Endodermal cell (in vitro differentiated cells): ENCODE data around the gene HSPA4L. TPM values are rescaled to one million over a fixed set of nuclear protein-coding genes. Genes with fewer than 3 reads are reported as not detected.

Experiments
- DNase-seq: peaks from one replicate; pipeline ENCODE4 v3.0.0-alpha.2; 2017
- H3K27ac ChIP-seq: 2 replicates; pipeline ENCODE4 v1.5.1; 2013; ENCODE audit warnings: mild to moderate bottlenecking, low read depth, low read length, moderate library complexity
- H3K27me3 ChIP-seq: 2 replicates; pipeline ENCODE4 v1.6.1; 2013; ENCODE audit warnings: mild to moderate bottlenecking, low read length, moderate library complexity; ENCODE audit not compliant: insufficient read depth, control insufficient read depth, poor library complexity, severe bottlenecking
- H3K36me3 ChIP-seq: 2 replicates; pipeline ENCODE4 v1.7.0; 2013; ENCODE audit warnings: mild to moderate bottlenecking, low read length, moderate library complexity; ENCODE audit not compliant: control insufficient read depth, insufficient read depth
- H3K4me1 ChIP-seq: one replicate; pipeline ENCODE4 v1.7.0; 2013; ENCODE audit warnings: low read length; ENCODE audit not compliant: control insufficient read depth, insufficient read depth
- H3K4me3 ChIP-seq: 2 replicates; pipeline ENCODE4 v1.5.1; 2013; ENCODE audit warnings: mild to moderate bottlenecking, low read length, moderate library complexity
- H3K9ac ChIP-seq: 2 replicates; pipeline ENCODE4 v1.6.1; 2013; ENCODE audit warnings: mild to moderate bottlenecking, low read length, moderate library complexity; ENCODE audit not compliant: poor library complexity, severe bottlenecking; ENCODE audit errors: extremely low read depth
- H3K9me3 ChIP-seq: 2 replicates; pipeline ENCODE4 v1.6.1; 2013; ENCODE audit warnings: mild to moderate bottlenecking, low read length, moderate library complexity; ENCODE audit not compliant: control insufficient read depth
- H3K27ac Mint-ChIP-seq: 2 replicates; pipeline ENCODE4 v1.8.0; 2020; ENCODE audit warnings: mixed read lengths
- H3K27me3 Mint-ChIP-seq: 2 replicates; pipeline ENCODE4 v1.8.0; 2021; ENCODE audit warnings: mild to moderate bottlenecking, mixed read lengths; ENCODE audit not compliant: insufficient read depth
- H3K36me3 Mint-ChIP-seq: 2 replicates; pipeline ENCODE4 v1.8.0; 2020; ENCODE audit warnings: low read depth, mixed read lengths
- H3K4me1 Mint-ChIP-seq: 2 replicates; pipeline ENCODE4 v1.8.0; 2020; ENCODE audit warnings: mixed read lengths
- H3K4me3 Mint-ChIP-seq: 2 replicates; pipeline ENCODE4 v1.8.0; 2020; ENCODE audit warnings: mild to moderate bottlenecking, moderate library complexity, mixed read lengths
- H3K9me3 Mint-ChIP-seq: 2 replicates; pipeline ENCODE4 v1.8.0; 2020; ENCODE audit warnings: mild to moderate bottlenecking, mixed read lengths
- WGBS, 2 experiments: methylation state at CpG; one replicate each; pipeline versions ENCODE4 v1.1.5 to v1.1.7; 2013; ENCODE audit warnings: missing lambda C conversion rate in 2 of 2, mixed read lengths in 1 of 2; ENCODE audit not compliant: insufficient coverage in 1 of 2, insufficient read length in 1 of 2; 5-methylcytosine and 5-hydroxymethylcytosine counted together
- total RNA-seq, 2 donors: library from RNA; stranded (reverse); fragmentation: NEBNext Ultra II Directional in 1 of 2; extraction: Animal tissue kit (Norgen Biotek cat#: 25700) in 1 of 2; gene quantifications; 2 replicates in 1 of 2; 3 replicates in 1 of 2; pipeline ENCODE4 v1.2.1, GENCODE V29; 2021
- TF ChIP-seq, protein P1 (sequence below): fragments of 200-600 bp; sonication (generic); conservative IDR thresholded peaks from 2 replicates; pipeline ENCODE4 v1.5.0; 2021; ENCODE audit warnings: antibody characterized with exemption, mild to moderate bottlenecking

HSPA4L gene
- total RNA-seq, 2 donors from 2014 or later: 2.0 to 6.2 TPM

DNA sequence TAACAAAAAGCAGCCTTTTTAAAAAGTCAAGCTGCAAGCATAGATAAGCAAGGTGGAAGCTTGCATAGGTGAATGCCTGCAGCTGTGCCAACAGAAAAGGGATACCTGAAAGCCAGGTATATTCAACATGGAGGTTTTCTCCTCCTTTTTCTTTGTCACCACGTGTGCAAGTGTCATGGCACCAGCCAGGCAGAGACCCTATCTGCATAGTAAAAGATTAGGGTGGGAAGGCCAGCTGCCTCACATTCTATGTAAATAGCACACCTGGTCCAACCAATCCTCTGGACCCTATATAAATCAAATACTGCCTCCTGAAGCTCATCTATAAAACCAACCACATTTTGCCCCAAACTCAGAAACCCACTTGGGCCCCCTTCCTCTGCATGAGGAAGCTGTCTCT is 70.5 kb downstream of the HSPA4L start:
- H3K4me3 Mint-ChIP-seq: no peak overlapping the region
- no peaks in the 10 kb centered on the region for H3K27me3 ChIP-seq
- no peaks in the 10 kb centered on the region for H3K27me3 Mint-ChIP-seq
- peaks cover 49% of the 10 kb centered on the region for H3K9me3 ChIP-seq
- no peak overlapping the region for H3K27ac Mint-ChIP-seq
- H3K4me3 ChIP-seq: no peak overlapping the region
- H3K9me3 Mint-ChIP-seq: peaks cover 42% of the 10 kb centered on the region
- peak; percentile 52 for DNase-seq
- H3K9ac ChIP-seq: no peak overlapping the region
- H3K36me3 ChIP-seq: no peaks in the 10 kb centered on the region
- peaks cover 13% of the 10 kb centered on the region for H3K4me1 Mint-ChIP-seq
- H3K36me3 Mint-ChIP-seq: peaks cover 31% of the 10 kb centered on the region
- 10% methylated on average over 1 of the region's 1 CpG; no CpG with 5 or more reads in 1 of the 2 experiments for WGBS, 2 experiments
- TF ChIP-seq, protein P1, sequence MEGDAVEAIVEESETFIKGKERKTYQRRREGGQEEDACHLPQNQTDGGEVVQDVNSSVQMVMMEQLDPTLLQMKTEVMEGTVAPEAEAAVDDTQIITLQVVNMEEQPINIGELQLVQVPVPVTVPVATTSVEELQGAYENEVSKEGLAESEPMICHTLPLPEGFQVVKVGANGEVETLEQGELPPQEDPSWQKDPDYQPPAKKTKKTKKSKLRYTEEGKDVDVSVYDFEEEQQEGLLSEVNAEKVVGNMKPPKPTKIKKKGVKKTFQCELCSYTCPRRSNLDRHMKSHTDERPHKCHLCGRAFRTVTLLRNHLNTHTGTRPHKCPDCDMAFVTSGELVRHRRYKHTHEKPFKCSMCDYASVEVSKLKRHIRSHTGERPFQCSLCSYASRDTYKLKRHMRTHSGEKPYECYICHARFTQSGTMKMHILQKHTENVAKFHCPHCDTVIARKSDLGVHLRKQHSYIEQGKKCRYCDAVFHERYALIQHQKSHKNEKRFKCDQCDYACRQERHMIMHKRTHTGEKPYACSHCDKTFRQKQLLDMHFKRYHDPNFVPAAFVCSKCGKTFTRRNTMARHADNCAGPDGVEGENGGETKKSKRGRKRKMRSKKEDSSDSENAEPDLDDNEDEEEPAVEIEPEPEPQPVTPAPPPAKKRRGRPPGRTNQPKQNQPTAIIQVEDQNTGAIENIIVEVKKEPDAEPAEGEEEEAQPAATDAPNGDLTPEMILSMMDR: no peak
- no peaks in the 10 kb centered on the region for H3K4me1 ChIP-seq
- no peak overlapping the region for H3K27ac ChIP-seq

DNA sequence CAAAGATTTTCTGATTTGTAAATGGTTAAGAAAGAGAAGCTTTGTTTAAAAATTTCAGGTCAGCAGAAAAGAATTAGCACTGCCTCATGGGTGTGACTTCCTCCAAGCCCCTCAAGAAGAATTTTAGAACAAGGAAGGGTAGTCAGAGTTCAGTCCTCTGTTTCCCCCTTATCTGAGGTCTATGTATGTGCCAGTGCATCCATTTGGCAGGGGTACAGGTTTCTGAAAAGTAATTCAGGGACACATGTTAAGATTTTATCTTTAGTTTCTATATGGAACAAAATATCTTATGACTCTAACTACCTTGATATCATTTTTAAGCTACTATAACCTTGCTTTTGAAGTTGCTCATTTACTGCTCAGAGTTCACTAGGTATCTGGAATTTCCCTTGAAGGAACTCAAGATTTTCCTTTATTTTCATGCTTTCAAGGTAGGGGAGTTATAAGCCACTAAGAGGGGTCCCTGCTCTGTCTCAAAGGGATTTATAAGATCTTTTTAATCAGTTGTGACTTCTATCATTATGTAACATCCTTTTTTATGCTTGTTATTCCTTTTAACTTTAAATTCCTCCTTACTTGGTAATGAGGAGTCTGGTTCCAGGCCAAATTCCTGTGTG is 74.2 kb downstream of the HSPA4L start:
- Mint-ChIP-seq H3K36me3 (peaks cover 16% of the 10 kb centered on the region), H3K4me3 (no peak overlapping the region), H3K9me3 (peaks cover 27% of the 10 kb centered on the region), H3K4me1 (peaks cover 14% of the 10 kb centered on the region), H3K27ac (no peak overlapping the region), H3K27me3 (no peaks in the 10 kb centered on the region)
- no peaks in the 10 kb centered on the region for H3K27me3 ChIP-seq
- H3K9me3 ChIP-seq: peaks cover 30% of the 10 kb centered on the region
- H3K4me1 ChIP-seq: no peaks in the 10 kb centered on the region
- H3K36me3 ChIP-seq: no peaks in the 10 kb centered on the region
- TF ChIP-seq, protein P1: no peak
- H3K4me3 ChIP-seq: no peak overlapping the region
- no peak overlapping the region for H3K27ac ChIP-seq
- H3K9ac ChIP-seq: no peak overlapping the region
- DNase-seq: no peak

DNA sequence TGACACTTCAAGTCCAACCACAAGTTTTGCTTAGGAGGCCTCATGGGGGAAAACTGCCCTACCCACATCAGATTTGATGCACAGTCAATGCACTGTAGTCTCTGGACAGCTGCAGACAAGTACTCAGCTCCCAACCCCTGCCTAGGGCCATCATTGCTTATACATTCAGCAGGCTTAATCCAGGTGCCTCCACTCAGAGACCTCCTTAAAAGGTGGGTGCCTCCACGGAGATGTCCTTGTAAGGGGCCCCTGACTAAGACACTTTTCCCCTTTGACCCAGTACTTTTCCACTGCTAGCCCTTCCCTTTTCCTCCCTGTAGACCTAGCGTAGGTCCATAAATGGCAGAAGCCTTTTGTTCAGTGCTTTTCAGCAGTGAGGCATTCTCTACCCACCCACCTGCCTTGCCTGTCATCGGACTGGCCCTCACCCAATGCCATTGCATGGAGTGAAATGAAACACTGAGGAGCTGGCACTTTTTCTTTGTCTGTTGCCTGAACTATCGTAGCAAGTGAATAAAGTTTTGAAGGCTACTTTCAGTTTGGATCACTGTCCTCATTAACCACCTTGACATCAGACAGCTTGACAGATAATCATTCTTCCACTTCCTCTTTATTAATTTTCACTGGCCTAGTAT is 74.8 kb downstream of the HSPA4L start:
- Histone ChIP-seq H3K4me3 (no peak overlapping the region), H3K9me3 (peaks cover 26% of the 10 kb centered on the region), H3K36me3 (no peaks in the 10 kb centered on the region), H3K27me3 (no peaks in the 10 kb centered on the region), H3K4me1 (no peaks in the 10 kb centered on the region), H3K27ac (no peak overlapping the region), H3K9ac (no peak overlapping the region)
- Mint-ChIP-seq H3K9me3 (peaks cover 26% of the 10 kb centered on the region), H3K27ac (peak overlapping the region; percentile 31), H3K4me3 (no peak overlapping the region), H3K27me3 (no peaks in the 10 kb centered on the region), H3K36me3 (peaks cover 16% of the 10 kb centered on the region), H3K4me1 (peaks cover 14% of the 10 kb centered on the region)
- DNase-seq: no peak
- WGBS, 2 experiments: 77 to 85% methylated on average over 4 of the region's 4 CpGs
- TF ChIP-seq, protein P1: no peak
